NCI-H1436 treated with DMSO at 0.1 percent for 48 hours (cell line): ENCODE results near the gene UBE2E1.
"Not testable (repeated sequence)": the region's sequence is repeated elsewhere in the genome, so short reads cannot be mapped to it uniquely, and the experiment has no call there.

Experiments used
- DNase-seq: peaks from one replicate; lab custom pipeline; 2025; lab: John Stamatoyannopoulos, UW

UBE2E1 gene

GRCh38 chr3:23822559-23822958, 16.8 kb downstream of the UBE2E1 start:
- DNase-seq: no peak

GRCh38 chr3:23823620-23824019, 17.9 kb downstream of the UBE2E1 start:
- DNase-seq: no peak

GRCh38 chr3:23824699-23825444, 19.1 kb downstream of the UBE2E1 start:
- DNase-seq: no peak

- no peak for DNase-seq
These were observed 20.0 kb downstream of the UBE2E1 start for GRCh38 chr3:23825802-23826201.

GRCh38 chr3:23826382-23827064, 20.8 kb downstream of the UBE2E1 start:
- no peak for DNase-seq

- DNase-seq: no peak
These were observed 23.6 kb downstream of the UBE2E1 start for GRCh38 chr3:23829242-23829934.

GRCh38 chr3:23830869-23831484, 25.2 kb downstream of the UBE2E1 start:
- no peak for DNase-seq

GRCh38 chr3:23831517-23832394, 26.0 kb downstream of the UBE2E1 start:
- no peak for DNase-seq

GRCh38 chr3:23832523-23832922, 26.8 kb downstream of the UBE2E1 start:
- no peak for DNase-seq

GRCh38 chr3:23834082-23834870, 28.5 kb downstream of the UBE2E1 start:
- DNase-seq: no peak

- no peak for DNase-seq
These were observed 29.3 kb downstream of the UBE2E1 start for GRCh38 chr3:23835087-23835486.

- no peak for DNase-seq
These were observed 30.0 kb downstream of the UBE2E1 start for GRCh38 chr3:23835802-23836201.

GRCh38 chr3:23836536-23837230, 30.9 kb downstream of the UBE2E1 start:
- DNase-seq: no peak

- DNase-seq: no peak
These were observed 31.5 kb downstream of the UBE2E1 start for GRCh38 chr3:23837286-23837685.

GRCh38 chr3:23837691-23838090, 31.9 kb downstream of the UBE2E1 start:
- no peak for DNase-seq

GRCh38 chr3:23840521-23840920, 34.8 kb downstream of the UBE2E1 start:
- DNase-seq: no peak

- DNase-seq: no peak
These were observed 38.1 kb downstream of the UBE2E1 start for GRCh38 chr3:23843869-23844268.

GRCh38 chr3:23845326-23846216, 39.8 kb downstream of the UBE2E1 start:
- no peak for DNase-seq

- not testable (repeated sequence) for DNase-seq
These were observed 43.7 kb downstream of the UBE2E1 start for GRCh38 chr3:23849462-23849861.
